Activated T-helper 2 cell treated with anti-CD3 and anti-CD28 coated beads, Interferon-gamma antibody, Interleukin-2, Interleukin-4, amounts not matched to agents 10 μg/mL and 5 μg/mL and 100 μg/mL, durations not matched to agents 14 hours and 24 hours and 36 hours (primary cell): Measurements from ENCODE around the gene GRM4. TPM values are rescaled to one million over a fixed set of nuclear protein-coding genes. Genes with fewer than 3 reads are reported as not detected.

Experiments
- DNase-seq: peaks from one replicate; pipeline ENCODE4 v3.0.0; 2021; ENCODE audit warnings: low spot score
- H3K27ac Mint-ChIP-seq: one replicate; pipeline ENCODE4 v1.8.0; 2021; ENCODE audit warnings: mixed read lengths
- H3K27me3 Mint-ChIP-seq: one replicate; pipeline ENCODE4 v1.8.0; 2021; ENCODE audit warnings: low read depth, mixed read lengths
- H3K36me3 Mint-ChIP-seq: one replicate; pipeline ENCODE4 v1.8.0; 2021; ENCODE audit warnings: low read depth, mixed read lengths
- H3K4me1 Mint-ChIP-seq: one replicate; pipeline ENCODE4 v1.8.0; 2021; ENCODE audit warnings: low read depth, mixed read lengths
- H3K4me3 Mint-ChIP-seq: one replicate; pipeline ENCODE4 v1.8.0; 2021; ENCODE audit warnings: low read depth, mild to moderate bottlenecking, moderate library complexity, mixed read lengths
- H3K9me3 Mint-ChIP-seq: one replicate; pipeline ENCODE4 v1.8.0; 2021; ENCODE audit warnings: mixed read lengths
- intact Hi-C: fragments of 100-400 bp; cut with micrococcal nuclease; formaldehyde crosslinking; loops from one replicate; pipeline ENCODE4 v1.15.1; 2023
- total RNA-seq: library from RNA; stranded (reverse); gene quantifications from 2 replicates; pipeline ENCODE4 v1.2.3, GENCODE V29; 2022

GRM4 gene
- total RNA-seq, 1 donor from 2014 or later = not detected

DNA sequence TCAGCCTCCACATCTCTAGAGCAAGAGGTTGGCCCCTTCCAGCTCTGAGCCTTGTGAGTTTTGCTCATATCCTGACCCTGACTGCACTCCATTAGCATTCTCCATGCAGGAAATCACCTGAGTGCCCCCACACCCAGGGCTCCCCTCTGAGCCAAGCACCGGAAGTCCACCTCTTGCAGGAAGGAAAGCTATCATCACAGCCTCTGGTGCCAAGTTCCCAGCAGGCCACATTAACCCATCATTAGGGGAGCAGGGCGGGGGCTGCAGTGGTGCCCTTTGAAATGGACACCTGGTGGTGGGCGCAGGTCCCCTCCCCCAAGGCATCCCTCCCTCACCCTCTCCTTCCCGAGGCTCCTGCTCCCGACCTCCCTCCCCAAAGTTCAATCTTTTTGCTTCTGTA, 16.1 kb downstream of the GRM4 start:
- Mint-ChIP-seq H3K27me3 (peaks cover 2% of the 10 kb centered on the region), H3K27ac (no peak overlapping the region), H3K4me3 (no peak overlapping the region), H3K36me3 (no peaks in the 10 kb centered on the region), H3K4me1 (no peaks in the 10 kb centered on the region), H3K9me3 (no peaks in the 10 kb centered on the region)
- no peak for DNase-seq
- intact Hi-C loops = no loop called here

- H3K4me1 Mint-ChIP-seq = no peaks in the 10 kb centered on the region
- H3K4me3 Mint-ChIP-seq = no peak overlapping the region
- H3K27ac Mint-ChIP-seq = no peak overlapping the region
- no peaks in the 10 kb centered on the region for H3K9me3 Mint-ChIP-seq
- intact Hi-C loops = no loop called here
- no peaks in the 10 kb centered on the region for H3K36me3 Mint-ChIP-seq
- DNase-seq = no peak
- peaks cover 2% of the 10 kb centered on the region for H3K27me3 Mint-ChIP-seq
Measured at GRCh38 chr6:34128045-34128444, 17.8 kb downstream of the GRM4 start.

GRCh38 chr6:34126419-34126818, 19.5 kb downstream of the GRM4 start:
- no peaks in the 10 kb centered on the region for H3K27me3 Mint-ChIP-seq
- DNase-seq = no peak
- H3K4me1 Mint-ChIP-seq = no peaks in the 10 kb centered on the region
- no peak overlapping the region for H3K27ac Mint-ChIP-seq
- no peaks in the 10 kb centered on the region for H3K36me3 Mint-ChIP-seq
- no peaks in the 10 kb centered on the region for H3K9me3 Mint-ChIP-seq
- H3K4me3 Mint-ChIP-seq = no peak overlapping the region
- intact Hi-C loops = no loop called here

GRCh38 chr6:34125939-34126338, 19.9 kb downstream of the GRM4 start:
- no peak overlapping the region for H3K27ac Mint-ChIP-seq
- no peak overlapping the region for H3K4me3 Mint-ChIP-seq
- H3K27me3 Mint-ChIP-seq = no peaks in the 10 kb centered on the region
- H3K4me1 Mint-ChIP-seq = no peaks in the 10 kb centered on the region
- H3K36me3 Mint-ChIP-seq = no peaks in the 10 kb centered on the region
- DNase-seq = no peak
- intact Hi-C loops = no loop called here
- H3K9me3 Mint-ChIP-seq = no peaks in the 10 kb centered on the region

GRCh38 chr6:34120953-34121675, 24.8 kb downstream of the GRM4 start:
- no peak for DNase-seq
- H3K4me1 Mint-ChIP-seq = no peaks in the 10 kb centered on the region
- H3K36me3 Mint-ChIP-seq = no peaks in the 10 kb centered on the region
- no peak overlapping the region for H3K27ac Mint-ChIP-seq
- no peaks in the 10 kb centered on the region for H3K9me3 Mint-ChIP-seq
- intact Hi-C loops = no loop called here
- H3K4me3 Mint-ChIP-seq = no peak overlapping the region
- H3K27me3 Mint-ChIP-seq = no peaks in the 10 kb centered on the region

DNA sequence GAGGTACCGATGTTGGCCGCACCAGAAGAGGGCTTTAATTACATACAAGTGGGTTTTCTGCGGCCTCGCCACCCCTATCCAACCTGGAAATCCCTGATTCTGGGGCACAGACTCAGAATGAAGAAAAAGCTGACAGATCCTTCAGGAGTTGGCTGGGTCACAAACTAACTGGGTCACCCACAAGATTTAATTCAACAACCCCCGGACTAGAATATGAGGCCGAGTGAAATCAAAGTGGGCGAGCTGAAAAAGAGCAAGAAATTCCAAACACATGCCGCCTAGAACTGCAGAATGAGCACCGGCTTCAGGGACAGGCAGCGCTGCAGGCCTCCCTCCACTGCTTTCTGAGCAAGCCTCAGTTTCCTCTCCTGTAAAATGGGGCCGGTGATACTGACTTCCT, 30.0 kb downstream of the GRM4 start:
- H3K4me3 Mint-ChIP-seq = no peak overlapping the region
- H3K27me3 Mint-ChIP-seq = no peaks in the 10 kb centered on the region
- no peak overlapping the region for H3K27ac Mint-ChIP-seq
- H3K9me3 Mint-ChIP-seq = no peaks in the 10 kb centered on the region
- H3K4me1 Mint-ChIP-seq = no peaks in the 10 kb centered on the region
- no peak for DNase-seq
- intact Hi-C loops = no loop called here
- no peaks in the 10 kb centered on the region for H3K36me3 Mint-ChIP-seq

DNA sequence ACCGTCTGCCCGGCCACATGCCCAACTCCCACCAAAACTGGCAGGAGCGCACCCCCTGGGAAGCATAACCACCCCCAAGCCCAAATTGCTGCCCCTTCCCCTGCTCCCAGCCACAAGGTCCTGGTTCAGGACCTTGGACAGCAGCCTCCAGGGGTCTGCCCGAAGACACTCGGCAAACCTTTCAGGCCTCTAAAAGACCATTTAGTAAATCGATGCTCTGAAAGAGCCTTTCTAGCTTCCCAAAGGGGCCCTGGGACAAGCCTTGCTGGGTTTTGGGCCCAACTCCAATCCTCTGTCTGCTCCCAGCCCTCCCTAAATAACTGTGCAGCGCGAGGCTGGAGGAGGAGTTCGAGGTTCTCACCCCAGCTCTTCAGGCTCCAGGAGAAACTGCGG, 30.5 kb downstream of the GRM4 start:
- H3K4me3 Mint-ChIP-seq = no peak overlapping the region
- H3K27ac Mint-ChIP-seq = no peak overlapping the region
- H3K4me1 Mint-ChIP-seq = no peaks in the 10 kb centered on the region
- intact Hi-C loops = no loop called here
- H3K9me3 Mint-ChIP-seq = no peaks in the 10 kb centered on the region
- no peak for DNase-seq
- H3K36me3 Mint-ChIP-seq = no peaks in the 10 kb centered on the region
- H3K27me3 Mint-ChIP-seq = no peaks in the 10 kb centered on the region

- Mint-ChIP-seq H3K4me3 (no peak overlapping the region), H3K27ac (no peak overlapping the region), H3K9me3 (no peaks in the 10 kb centered on the region), H3K36me3 (no peaks in the 10 kb centered on the region), H3K27me3 (no peaks in the 10 kb centered on the region), H3K4me1 (no peaks in the 10 kb centered on the region)
- intact Hi-C loops = no loop called here
- DNase-seq = no peak
Measured at GRCh38 chr6:34114695-34115402, 31.0 kb downstream of the GRM4 start.

DNA sequence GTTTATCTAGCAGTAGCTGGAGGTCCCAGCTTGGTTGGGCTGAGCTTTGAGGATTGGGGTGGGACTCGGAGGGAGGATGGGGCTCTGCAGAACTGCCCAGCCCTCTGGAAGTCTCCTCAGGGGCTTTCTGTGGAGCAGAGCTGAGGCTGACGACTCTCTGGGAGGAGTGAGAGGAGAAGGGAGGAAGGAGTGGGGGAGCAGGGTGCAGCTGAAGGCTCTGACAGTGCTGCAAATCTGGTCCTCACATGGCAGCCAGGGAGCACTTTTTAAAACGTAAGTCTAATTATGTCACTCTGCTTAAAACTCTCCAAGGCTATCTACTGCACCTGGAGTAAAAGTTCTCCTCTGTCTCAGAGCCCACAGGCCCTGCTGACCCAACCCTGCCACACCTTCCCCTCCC, 32.4 kb downstream of the GRM4 start:
- Mint-ChIP-seq H3K9me3 (no peaks in the 10 kb centered on the region), H3K36me3 (no peaks in the 10 kb centered on the region), H3K27me3 (no peaks in the 10 kb centered on the region), H3K4me1 (no peaks in the 10 kb centered on the region), H3K4me3 (no peak overlapping the region), H3K27ac (no peak overlapping the region)
- intact Hi-C loops = no loop called here
- DNase-seq = no peak

DNA sequence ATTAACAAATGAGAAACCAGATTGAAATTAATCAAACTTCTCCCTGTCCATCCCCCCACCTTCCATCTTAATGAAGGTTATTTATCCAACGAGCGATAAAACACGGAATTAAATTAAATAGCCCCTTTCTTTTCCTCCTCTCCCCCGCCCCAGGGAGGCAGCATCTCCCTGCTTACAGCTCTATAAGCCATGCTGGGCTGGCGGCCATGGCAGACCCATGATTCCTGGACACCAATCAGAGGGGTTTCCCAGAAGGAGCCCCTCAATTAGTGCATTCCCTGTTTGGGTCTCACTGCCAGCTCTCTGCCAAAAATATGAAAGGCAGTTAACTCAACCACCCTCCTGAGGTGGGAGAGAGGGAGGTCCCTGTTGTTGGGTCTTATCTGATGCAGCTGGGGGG, 33.8 kb downstream of the GRM4 start:
- H3K4me3 Mint-ChIP-seq = no peak overlapping the region
- H3K4me1 Mint-ChIP-seq = no peaks in the 10 kb centered on the region
- intact Hi-C loops = no loop called here
- H3K27ac Mint-ChIP-seq = no peak overlapping the region
- H3K9me3 Mint-ChIP-seq = no peaks in the 10 kb centered on the region
- DNase-seq = no peak
- H3K36me3 Mint-ChIP-seq = no peaks in the 10 kb centered on the region
- H3K27me3 Mint-ChIP-seq = no peaks in the 10 kb centered on the region

- no peak for DNase-seq
- Mint-ChIP-seq H3K9me3 (no peaks in the 10 kb centered on the region), H3K36me3 (no peaks in the 10 kb centered on the region), H3K27ac (no peak overlapping the region), H3K4me3 (no peak overlapping the region), H3K27me3 (no peaks in the 10 kb centered on the region), H3K4me1 (no peaks in the 10 kb centered on the region)
- intact Hi-C loops = no loop called here
Measured at GRCh38 chr6:34110610-34111009, 35.3 kb downstream of the GRM4 start.

GRCh38 chr6:34108176-34108575, 37.7 kb downstream of the GRM4 start:
- Mint-ChIP-seq H3K4me1 (no peaks in the 10 kb centered on the region), H3K27me3 (no peaks in the 10 kb centered on the region), H3K9me3 (no peaks in the 10 kb centered on the region), H3K36me3 (no peaks in the 10 kb centered on the region), H3K4me3 (no peak overlapping the region), H3K27ac (no peak overlapping the region)
- DNase-seq = no peak
- intact Hi-C loops = no loop called here

GRCh38 chr6:34106900-34107299, 39.0 kb downstream of the GRM4 start:
- Mint-ChIP-seq H3K9me3 (no peaks in the 10 kb centered on the region), H3K4me3 (no peak overlapping the region), H3K27me3 (no peaks in the 10 kb centered on the region), H3K4me1 (no peaks in the 10 kb centered on the region), H3K36me3 (no peaks in the 10 kb centered on the region), H3K27ac (no peak overlapping the region)
- no peak for DNase-seq
- intact Hi-C loops = no loop called here
